Stimulated activated CD4-positive, alpha-beta T cell treated with anti-CD3 and anti-CD28 coated beads, Interleukin-1b, Interleukin-23, amount 100 ng/mL, for 24 hours (primary cell): ENCODE results near the gene CCL3.
"Not testable (repeated sequence)": the region's sequence is repeated elsewhere in the genome, so short reads cannot be mapped to it uniquely, and the experiment has no call there.

Experiments
- DNase-seq, 4 experiments: peaks; one replicate each; pipeline ENCODE4 v3.0.0-alpha.2; 2020; ENCODE audit warnings: low read depth in 4 of 4, low spot score in 1 of 4

Gene CCL3

GRCh38 chr17:36089888-36090836 is at the start of gene CCL3:
TSS of gene CCL3 (minus strand) at chr17:36090143. CDS start at chr17:36090058, 85 bp downstream.
- peak in 1 of 4 experiments; percentile 34 for DNase-seq

GRCh38 chr17:36136439-36136838 is 46.5 kb upstream of the CCL3 start:
- no peak for DNase-seq

- DNase-seq: no peak
Observed at GRCh38 chr17:36136036-36136435, 46.1 kb upstream of the CCL3 start.

GRCh38 chr17:36135465-36135864 is 45.5 kb upstream of the CCL3 start:
- no peak for DNase-seq

DNA sequence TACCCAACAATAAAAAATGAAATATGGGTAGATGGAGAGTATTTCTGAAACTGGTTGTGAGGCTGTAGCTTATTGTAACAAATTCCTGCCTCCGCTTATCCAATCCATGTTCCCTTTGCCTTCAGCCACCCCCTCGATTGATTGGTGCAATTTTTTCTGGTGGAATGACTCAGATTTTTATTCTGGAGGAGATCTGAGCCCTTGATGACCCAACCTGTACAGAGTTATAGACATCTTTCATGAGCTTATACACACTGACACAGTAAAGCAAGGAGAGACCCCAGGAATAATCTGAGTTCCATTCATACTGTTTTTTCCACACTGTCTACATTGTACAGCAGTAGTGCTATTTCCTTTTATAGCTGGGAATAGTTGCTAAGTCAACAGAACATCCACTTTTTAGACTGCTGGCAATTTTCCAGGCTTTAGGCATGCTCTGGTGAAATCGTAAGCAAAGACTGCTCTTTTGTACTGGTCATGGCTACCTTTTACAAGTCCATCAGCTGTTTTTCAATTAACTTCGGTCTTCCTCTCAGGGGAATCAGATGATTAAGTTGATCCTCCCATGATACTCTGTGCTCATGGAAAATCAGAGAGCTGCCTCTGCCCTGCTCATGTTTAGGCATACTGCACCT is 43.8 kb upstream of the CCL3 start:
- no peak for DNase-seq

- DNase-seq: no peak
Observed at GRCh38 chr17:36132421-36132831, 42.5 kb upstream of the CCL3 start.

GRCh38 chr17:36131931-36132330 is 42.0 kb upstream of the CCL3 start:
- DNase-seq: no peak

DNA sequence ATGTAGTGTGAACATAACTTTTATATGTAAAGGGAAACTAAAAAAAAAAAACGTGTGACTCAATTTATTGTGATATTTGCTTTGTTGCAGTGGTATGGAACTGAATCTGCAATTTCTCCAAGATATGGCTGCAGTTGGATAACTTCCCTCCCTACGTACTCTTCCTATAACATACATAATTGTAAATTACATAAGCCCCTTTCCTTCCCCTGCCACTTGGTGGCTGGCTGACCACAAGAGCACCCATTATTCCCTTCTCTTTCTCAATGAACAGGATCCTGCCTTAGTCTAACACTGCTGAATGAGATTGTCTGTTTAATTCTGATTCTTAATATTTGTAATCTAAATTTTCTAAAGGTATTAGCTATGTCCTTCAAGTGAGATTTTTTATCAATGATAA is 41.5 kb upstream of the CCL3 start:
- no peak for DNase-seq

- no peak for DNase-seq
Observed at GRCh38 chr17:36130346-36130745, 40.4 kb upstream of the CCL3 start.

DNA sequence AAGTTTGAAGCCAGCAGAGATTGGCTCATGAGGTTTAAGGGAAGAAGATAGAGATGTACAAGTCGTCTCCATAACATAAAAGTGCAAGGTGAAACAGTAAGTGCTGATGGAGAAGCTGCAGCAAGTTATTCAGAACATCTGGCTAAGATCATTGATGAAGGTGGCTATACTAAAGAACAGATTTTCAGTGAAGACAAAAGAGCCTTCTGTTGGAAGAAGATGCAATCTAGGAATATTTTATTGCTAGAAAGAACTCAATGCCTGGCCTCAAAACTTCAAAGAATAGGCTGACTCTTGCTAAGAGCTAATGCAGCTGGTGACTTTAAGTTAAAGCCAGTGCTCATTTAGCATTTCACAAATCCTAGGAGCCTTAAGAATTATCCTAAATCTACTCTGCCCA is 39.7 kb upstream of the CCL3 start:
- DNase-seq: no peak

DNA sequence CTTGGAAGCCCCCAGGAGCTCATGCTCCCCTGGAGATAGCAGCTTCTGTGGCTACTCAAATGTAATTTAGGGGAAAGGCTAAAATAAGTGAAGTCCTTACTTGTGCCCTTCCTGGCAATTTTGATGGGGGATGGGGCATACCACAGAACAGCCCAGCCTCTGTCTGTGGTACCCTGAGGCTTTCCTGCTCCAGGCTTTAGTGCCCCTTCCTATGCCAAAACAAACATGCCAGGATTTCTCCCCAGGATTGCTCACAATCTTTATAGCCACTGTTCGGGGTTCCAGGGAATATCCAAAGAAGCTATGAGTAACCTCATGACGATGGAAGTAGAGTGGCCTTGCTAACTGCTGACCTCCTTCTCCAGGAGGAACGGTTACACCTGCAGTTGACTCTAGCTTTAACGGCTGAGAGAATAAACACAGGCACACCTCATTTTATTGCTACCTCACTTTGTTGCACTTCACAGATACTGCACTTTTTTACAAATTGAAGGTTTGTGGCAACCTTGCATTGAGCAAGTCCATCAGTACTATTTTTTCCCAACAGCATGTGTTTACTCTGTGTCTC is 38.6 kb upstream of the CCL3 start:
- DNase-seq: no peak

DNA sequence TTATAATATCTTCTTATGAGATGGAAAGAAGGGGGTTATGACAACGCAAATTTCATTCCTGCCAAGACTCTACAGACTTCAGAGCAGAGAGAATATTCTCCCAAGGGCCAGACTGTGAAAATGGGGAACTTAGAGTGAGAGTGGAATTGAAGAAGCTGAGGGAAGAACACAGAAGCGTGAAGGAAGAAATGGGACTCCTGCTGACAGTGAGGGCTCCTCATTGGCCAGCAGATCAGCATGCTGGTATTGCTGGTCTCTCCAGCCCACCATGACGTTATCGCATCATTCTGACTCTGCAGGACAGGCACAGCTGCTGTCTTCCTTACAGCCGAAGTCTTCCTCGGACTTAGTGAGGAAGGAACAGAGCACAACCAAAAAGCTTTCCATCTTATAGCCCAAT is 38.0 kb upstream of the CCL3 start:
- DNase-seq: no peak

DNA sequence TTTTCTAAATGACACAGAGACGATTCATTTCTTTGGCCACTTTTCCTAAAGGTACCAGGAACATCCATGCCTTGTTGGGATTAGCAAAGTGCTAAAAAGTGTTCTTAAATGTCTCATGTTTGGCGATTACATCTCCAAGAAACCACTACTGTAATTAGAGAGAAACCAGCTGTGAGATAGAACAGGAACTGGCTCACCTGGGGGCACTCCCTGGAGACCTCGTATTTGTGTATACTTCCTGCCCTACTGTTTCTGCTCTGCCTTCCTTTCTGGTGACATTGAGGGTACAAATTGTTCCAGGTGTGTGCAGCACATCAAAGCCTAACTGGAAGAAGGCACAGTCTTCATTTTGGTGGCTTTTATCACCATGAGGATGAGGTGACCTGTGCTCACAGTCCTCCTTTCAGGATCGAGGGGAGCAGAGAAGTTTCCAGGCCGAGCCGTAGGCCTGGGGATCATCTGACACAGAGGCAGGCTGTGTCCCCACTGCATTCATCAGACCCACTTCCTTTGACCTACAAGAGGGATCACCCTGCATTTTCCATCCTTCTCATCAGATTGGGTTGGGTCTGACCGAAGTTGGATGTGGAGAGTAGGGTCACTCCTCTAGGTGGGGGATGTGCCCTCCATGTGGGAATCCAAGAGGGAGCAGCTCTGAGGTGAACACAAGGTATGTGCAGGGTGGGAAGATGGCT is 37.4 kb upstream of the CCL3 start:
- DNase-seq: no peak

- no peak for DNase-seq
Observed at GRCh38 chr17:36124879-36125824, 35.2 kb upstream of the CCL3 start.

DNA sequence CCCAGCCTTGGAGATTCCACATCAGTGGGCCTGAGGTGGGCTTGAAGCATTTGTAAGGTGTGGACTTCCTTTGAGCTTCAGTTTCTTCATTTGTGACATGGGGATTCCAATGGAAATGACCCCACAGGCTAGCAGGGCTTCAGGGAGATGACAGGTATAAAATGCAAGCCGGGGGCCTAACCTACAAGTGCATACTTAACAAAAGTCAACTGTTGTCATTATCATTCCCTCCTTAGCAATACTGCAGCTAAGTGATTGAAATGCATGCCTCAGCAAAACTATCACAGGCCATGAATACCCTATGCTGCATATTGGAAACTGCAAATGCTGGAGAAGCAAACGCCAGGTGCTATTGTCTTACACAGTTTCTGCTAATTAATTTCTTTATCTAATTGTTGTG is 33.5 kb upstream of the CCL3 start:
- no peak for DNase-seq

GRCh38 chr17:36121099-36121498 is 31.2 kb upstream of the CCL3 start:
- DNase-seq: not testable (repeated sequence)

- DNase-seq: no peak
Observed at GRCh38 chr17:36120221-36120620, 30.3 kb upstream of the CCL3 start.

- no peak for DNase-seq
Observed at GRCh38 chr17:36118477-36119353, 28.8 kb upstream of the CCL3 start.
